ENCODE data around the gene TCFL5. TPM values are rescaled to one million over a fixed set of nuclear protein-coding genes. Genes with fewer than 3 reads are reported as not detected.
"Not testable (repeated sequence)": the region's sequence is repeated elsewhere in the genome, so short reads cannot be mapped to it uniquely, and the experiment has no call there.

Gene TCFL5
- total and polyA plus RNA-seq, 2 donors (not counting 3 experiments of a cell fraction or from before 2014, with no cell fraction given) = 4.4 to 11.1 TPM

DNA sequence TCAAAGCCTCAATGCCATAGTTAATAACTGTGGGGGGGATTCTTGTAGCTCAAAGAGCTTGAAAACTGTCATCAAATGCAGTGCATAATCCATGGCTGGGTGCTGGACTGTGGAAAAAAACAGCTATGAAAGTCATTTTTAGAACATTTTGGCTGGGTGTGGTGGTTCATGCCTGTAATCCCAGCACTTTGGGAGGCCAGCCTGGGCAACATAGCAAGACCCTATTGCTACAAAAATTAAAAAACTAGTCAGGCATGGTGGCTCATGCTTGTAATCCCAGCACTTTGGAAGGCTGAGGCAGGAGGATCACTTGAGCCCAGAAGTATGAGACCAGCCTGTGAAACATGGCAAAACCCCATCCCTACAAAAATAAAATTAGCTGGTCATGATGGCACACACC lies 12.2 kb downstream of the TCFL5 start:
- Histone ChIP-seq H2AFZ (ENCODE audit: low read depth, low read length) (no peak overlapping the region), H3K79me2 (ENCODE audit: control insufficient read depth, insufficient read depth, low read length) (no peaks in the 10 kb centered on the region), H3K4me2 (ENCODE audit: insufficient read depth, low read length) (no peak overlapping the region), H3K4me3 (replicated peaks in 1 of 3; ENCODE audit: insufficient read depth in 1 of 3, low read depth in 1 of 3, low read length in 3 of 3) (no peak overlapping the region), H3K4me1 (ENCODE audit: control insufficient read depth, extremely low read depth, insufficient read depth, low read length) (no peaks in the 10 kb centered on the region), H4K20me1 (replicated peaks; ENCODE audit: control insufficient read depth, extremely low read depth, insufficient read depth, low read length) (no peaks in the 10 kb centered on the region), H3K27ac (ENCODE audit: insufficient read depth, low read depth, low read length) (no peak overlapping the region), H3K36me3 (ENCODE audit: control insufficient read depth in 2 of 2, extremely low read depth in 1 of 2, insufficient read depth in 2 of 2, low read length in 2 of 2) (peaks cover 3 to 5% of the 10 kb centered on the region in 2 experiments), H3K9me1 (replicated peaks; ENCODE audit: control insufficient read depth, extremely low read depth, insufficient read depth, low read length) (no peaks in the 10 kb centered on the region), H3K27me3 (ENCODE audit: control insufficient read depth in 2 of 2, insufficient read depth in 2 of 2, low read length in 2 of 2) (no peaks in the 10 kb centered on the region), H3K9me3 (replicated peaks; ENCODE audit: control insufficient read depth, insufficient read depth, low read length) (no peaks in the 10 kb centered on the region), H3K9ac (replicated peaks; ENCODE audit: extremely low read depth, insufficient read depth, low read length) (no peak overlapping the region)
- DNase-seq (ENCODE audit: low read depth, low spot score) (no peak), FAIRE-seq (no peak)
- CTCF ChIA-PET = interaction anchor here (1.2 kb wide), 1 partner anchor 27 kb away, joined by 3 read pairs; no protein-coding TSS in a partner anchor
- dilution Hi-C loops (cut with MboI; ENCODE audit: extremely low pct_ligation_motif_present, low sequenced_read_pairs) = no loop called here
- intact Hi-C loops (cut with micrococcal nuclease) = no loop called here
- TF ChIP-seq, protein P1, sequence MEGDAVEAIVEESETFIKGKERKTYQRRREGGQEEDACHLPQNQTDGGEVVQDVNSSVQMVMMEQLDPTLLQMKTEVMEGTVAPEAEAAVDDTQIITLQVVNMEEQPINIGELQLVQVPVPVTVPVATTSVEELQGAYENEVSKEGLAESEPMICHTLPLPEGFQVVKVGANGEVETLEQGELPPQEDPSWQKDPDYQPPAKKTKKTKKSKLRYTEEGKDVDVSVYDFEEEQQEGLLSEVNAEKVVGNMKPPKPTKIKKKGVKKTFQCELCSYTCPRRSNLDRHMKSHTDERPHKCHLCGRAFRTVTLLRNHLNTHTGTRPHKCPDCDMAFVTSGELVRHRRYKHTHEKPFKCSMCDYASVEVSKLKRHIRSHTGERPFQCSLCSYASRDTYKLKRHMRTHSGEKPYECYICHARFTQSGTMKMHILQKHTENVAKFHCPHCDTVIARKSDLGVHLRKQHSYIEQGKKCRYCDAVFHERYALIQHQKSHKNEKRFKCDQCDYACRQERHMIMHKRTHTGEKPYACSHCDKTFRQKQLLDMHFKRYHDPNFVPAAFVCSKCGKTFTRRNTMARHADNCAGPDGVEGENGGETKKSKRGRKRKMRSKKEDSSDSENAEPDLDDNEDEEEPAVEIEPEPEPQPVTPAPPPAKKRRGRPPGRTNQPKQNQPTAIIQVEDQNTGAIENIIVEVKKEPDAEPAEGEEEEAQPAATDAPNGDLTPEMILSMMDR (IDR thresholded peaks at IDR 0.05; ENCODE audit: extremely low read depth in 1 of 2, insufficient read depth in 1 of 2, low read depth in 1 of 2, low read length in 2 of 2) = no peak
- no peak for TF ChIP-seq POLR2A (IDR thresholded peaks at IDR 0.05; ENCODE audit: low read depth, low read length)
- no peak for TF ChIP-seq JUN (IDR thresholded peaks at IDR 0.05; ENCODE audit: borderline replicate concordance, insufficient read depth, insufficient read length, low read depth)
- TF ChIP-seq GATA2 (IDR thresholded peaks at IDR 0.05; ENCODE audit: insufficient read depth, insufficient read length, low read depth, low read length) = no peak
- TF ChIP-seq FOS (IDR thresholded peaks at IDR 0.05; ENCODE audit: borderline replicate concordance, insufficient read depth, low read length) = no peak
- TF ChIP-seq MYC (IDR thresholded peaks at IDR 0.05; ENCODE audit: low read depth, low read length) = no peak
- TF ChIP-seq, protein P2, sequence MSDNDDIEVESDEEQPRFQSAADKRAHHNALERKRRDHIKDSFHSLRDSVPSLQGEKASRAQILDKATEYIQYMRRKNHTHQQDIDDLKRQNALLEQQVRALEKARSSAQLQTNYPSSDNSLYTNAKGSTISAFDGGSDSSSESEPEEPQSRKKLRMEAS (IDR thresholded peaks at IDR 0.05; ENCODE audit: insufficient read depth, insufficient read length) = no peak
- no peak for TF ChIP-seq EZH2 (IDR thresholded peaks at IDR 0.05; ENCODE audit: borderline replicate concordance, low read depth, low read length, severe bottlenecking)
- TF ChIP-seq POLR2AphosphoS5 (IDR thresholded peaks at IDR 0.05; ENCODE audit: insufficient read depth, low read depth, low read length) = no peak
- POLR2A ChIA-PET = interaction anchor here (0.6 kb wide), 1 partner anchor 18 kb away, joined by 3 read pairs; no protein-coding TSS in a partner anchor
- BruUV-seq (replicated peaks) = no TSS peak

DNA sequence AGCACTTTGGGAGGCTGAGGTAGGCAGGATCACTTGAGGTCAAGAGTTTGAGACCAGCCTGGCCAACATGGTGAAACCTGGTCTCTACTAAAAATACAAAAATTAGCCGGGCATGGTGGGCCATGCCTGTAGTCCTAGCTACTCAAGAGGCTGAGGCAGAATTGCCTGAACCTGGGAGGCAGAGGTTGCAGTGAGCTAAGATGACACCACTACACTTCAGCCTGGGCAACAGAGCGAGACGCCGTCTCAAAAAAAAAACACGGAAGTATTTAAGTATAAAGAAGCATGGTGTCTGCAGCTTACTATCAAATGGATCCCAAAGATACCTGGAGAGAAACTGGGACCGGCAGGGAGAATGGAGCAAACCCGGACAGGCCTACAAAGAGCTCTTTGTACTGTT lies 12.7 kb downstream of the TCFL5 start:
- H3K4me2 ChIP-seq (ENCODE audit: insufficient read depth, low read length); H3K36me3 ChIP-seq (ENCODE audit: control insufficient read depth in 2 of 2, extremely low read depth in 1 of 2, insufficient read depth in 2 of 2, low read length in 2 of 2); FAIRE-seq; dilution Hi-C loops (cut with MboI; ENCODE audit: extremely low pct_ligation_motif_present, low sequenced_read_pairs); H3K27me3 ChIP-seq (ENCODE audit: control insufficient read depth in 2 of 2, insufficient read depth in 2 of 2, low read length in 2 of 2); intact Hi-C loops (cut with micrococcal nuclease); H3K9me3 ChIP-seq (replicated peaks; ENCODE audit: control insufficient read depth, insufficient read depth, low read length); H3K4me3 ChIP-seq (replicated peaks in 1 of 3; ENCODE audit: insufficient read depth in 1 of 3, low read depth in 1 of 3, low read length in 3 of 3); H3K27ac ChIP-seq (ENCODE audit: insufficient read depth, low read depth, low read length); H3K9me1 ChIP-seq (replicated peaks; ENCODE audit: control insufficient read depth, extremely low read depth, insufficient read depth, low read length); POLR2A ChIA-PET; BruUV-seq (replicated peaks); H3K79me2 ChIP-seq (ENCODE audit: control insufficient read depth, insufficient read depth, low read length); H3K9ac ChIP-seq (replicated peaks; ENCODE audit: extremely low read depth, insufficient read depth, low read length); H3K4me1 ChIP-seq (ENCODE audit: control insufficient read depth, extremely low read depth, insufficient read depth, low read length); H4K20me1 ChIP-seq (replicated peaks; ENCODE audit: control insufficient read depth, extremely low read depth, insufficient read depth, low read length); DNase-seq (ENCODE audit: low read depth, low spot score); H2AFZ ChIP-seq (ENCODE audit: low read depth, low read length): not testable (repeated sequence)
- CTCF ChIA-PET = interaction anchor here (1.2 kb wide), 1 partner anchor 26 kb away, joined by 3 read pairs; no protein-coding TSS in a partner anchor

Data from endothelial cell of umbilical vein (primary cell).